PC-3 (cell line): ENCODE measurements around the gene COL16A1. TPM values are rescaled to one million over a fixed set of nuclear protein-coding genes. Genes with fewer than 3 reads are reported as not detected.

Experiments
- ATAC-seq: fragments of 200-7000 bp; cut with Tn5 transposase; 2 replicates; pipeline ENCODE4 v1.9.1; 2020; ENCODE audit warnings: mild to moderate bottlenecking, moderate library complexity
- BruUV-seq: library from RNA; stranded (reverse); fragments of 400-500 nt; replicated peaks from 2 replicates; lab custom pipeline; 2021; lab: Mats Ljungman, UMichigan
- CTCF ChIA-PET: fragments of 300-600 bp; sonication (Branson Sonifier 250); formaldehyde crosslinking; loops from one replicate; lab custom pipeline; 2022; ENCODE audit warnings: antibody characterized with exemption; lab: Charles Lee
- POLR2A ChIA-PET: fragments of 300-600 bp; sonication (Branson Sonifier 250); formaldehyde crosslinking; loops from one replicate; lab custom pipeline; 2022; ENCODE audit warnings: antibody characterized with exemption; ENCODE audit not compliant: unreplicated experiment; lab: Charles Lee
- DNase-seq: peaks from one replicate; pipeline ENCODE4 v3.0.0-alpha.2; 2015
- H2AFZ ChIP-seq: fragments of 300-600 bp; sonication (generic); 2 replicates; pipeline ENCODE4 v1.6.0; 2016; ENCODE audit warnings: antibody characterized with exemption, low read length
- H3F3A ChIP-seq: fragments of 300-600 bp; sonication (generic); one replicate; pipeline ENCODE4 v1.6.0; 2017; ENCODE audit warnings: antibody characterized with exemption, low read length, control low read depth, mild to moderate bottlenecking; ENCODE audit not compliant: unreplicated experiment
- H3K27ac ChIP-seq: fragments of 300-600 bp; sonication (generic); 2 replicates; pipeline ENCODE4 v1.5.1; 2016; ENCODE audit warnings: mild to moderate bottlenecking, low read length
- H3K27me3 ChIP-seq: fragments of 300-600 bp; sonication (generic); 2 replicates; pipeline ENCODE4 v1.6.1; 2016; ENCODE audit warnings: low read length, mixed read lengths
- H3K36me3 ChIP-seq: fragments of 300-600 bp; sonication (generic); 2 replicates; pipeline ENCODE4 v1.6.1; 2016; ENCODE audit warnings: low read depth, mixed run types, low read length, mixed read lengths
- H3K4me1 ChIP-seq: fragments of 300-600 bp; sonication (generic); 2 replicates; pipeline ENCODE4 v1.5.1; 2016; ENCODE audit warnings: low read length; ENCODE audit not compliant: insufficient read depth
- H3K4me2 ChIP-seq: fragments of 300-600 bp; sonication (generic); 2 replicates; pipeline ENCODE4 v1.6.0; 2016; ENCODE audit warnings: low read length
- H3K4me3 ChIP-seq: fragments of 300-600 bp; sonication (generic); 2 replicates; pipeline ENCODE4 v1.5.1; 2016; ENCODE audit warnings: mild to moderate bottlenecking, low read length, mixed read lengths
- H3K79me2 ChIP-seq: fragments of 300-600 bp; sonication (generic); 2 replicates; pipeline ENCODE4 v1.6.1; 2017; ENCODE audit warnings: low read length, mixed read lengths
- H3K9ac ChIP-seq: fragments of 300-600 bp; sonication (generic); 2 replicates; pipeline ENCODE4 v1.6.0; 2016; ENCODE audit warnings: mild to moderate bottlenecking, low read length
- H3K9me2 ChIP-seq: fragments of 300-600 bp; sonication (generic); replicated peaks from 2 replicates; pipeline ENCODE4 v1.6.1; 2016; ENCODE audit warnings: mixed run types, low read length, mixed read lengths
- H3K9me3 ChIP-seq: fragments of 300-600 bp; sonication (generic); 2 replicates; pipeline ENCODE4 v1.6.1; 2016; ENCODE audit warnings: low read length, mixed read lengths
- H4K20me1 ChIP-seq: fragments of 300-600 bp; sonication (generic); 2 replicates; pipeline ENCODE4 v1.6.1; 2016; ENCODE audit warnings: low read length, mixed read lengths
- EZH2 ChIP-seq: fragments of 300-600 bp; sonication (generic); IDR thresholded peaks from one replicate; pipeline ENCODE4 v1.6.1; 2017; ENCODE audit warnings: antibody characterized with exemption, mild to moderate bottlenecking, low read length; ENCODE audit not compliant: unreplicated experiment
- EZH2phosphoT487 ChIP-seq: fragments of 300-600 bp; sonication (generic); IDR thresholded peaks from 2 replicates; pipeline ENCODE4 v1.6.1; 2018; ENCODE audit warnings: mild to moderate bottlenecking, antibody characterized with exemption, low read length, borderline replicate concordance
- intact Hi-C: fragments of 100-400 bp; cut with micrococcal nuclease; formaldehyde crosslinking; loops from 2 replicates; pipeline ENCODE4 v1.9.0; 2023
- total RNA-seq: library from RNA; depleted of rRNA; stranded (reverse); fragments of >200 nt; gene quantifications from 2 replicates; pipeline ENCODE4 v1.2.3, GENCODE V29; 2014
- TF ChIP-seq, protein P1 (sequence below): fragments of 300-600 bp; sonication (generic); conservative IDR thresholded peaks from 2 replicates; pipeline ENCODE4 v1.5.1; 2017; ENCODE audit warnings: antibody characterized with exemption, low read depth, mild to moderate bottlenecking, low read length

The COL16A1 gene
- total RNA-seq, 1 experiment from 2014 or later: 5.0 TPM

GRCh38 chr1:31706384-31707058, 2.7 kb upstream of the COL16A1 start:
- ChIA-PET POLR2A (no interaction called here), CTCF (no interaction called here)
- H3K79me2 ChIP-seq: no peaks in the 10 kb centered on the region
- H3F3A ChIP-seq: no peaks in the 10 kb centered on the region
- no peaks in the 10 kb centered on the region for H3K27me3 ChIP-seq
- no peaks in the 10 kb centered on the region for H3K36me3 ChIP-seq
- H3K9me3 ChIP-seq: no peaks in the 10 kb centered on the region
- BruUV-seq: no TSS peak
- DNase-seq: no peak
- H3K9ac ChIP-seq: no peak overlapping the region
- H2AFZ ChIP-seq: no peak overlapping the region
- no peak overlapping the region for H3K4me3 ChIP-seq
- no peak for ATAC-seq
- no peak overlapping the region for H3K4me2 ChIP-seq
- peaks cover 28% of the 10 kb centered on the region for H3K4me1 ChIP-seq
- H3K9me2 ChIP-seq: no peaks in the 10 kb centered on the region
- H3K27ac ChIP-seq: no peak overlapping the region
- TF ChIP-seq, protein P1, sequence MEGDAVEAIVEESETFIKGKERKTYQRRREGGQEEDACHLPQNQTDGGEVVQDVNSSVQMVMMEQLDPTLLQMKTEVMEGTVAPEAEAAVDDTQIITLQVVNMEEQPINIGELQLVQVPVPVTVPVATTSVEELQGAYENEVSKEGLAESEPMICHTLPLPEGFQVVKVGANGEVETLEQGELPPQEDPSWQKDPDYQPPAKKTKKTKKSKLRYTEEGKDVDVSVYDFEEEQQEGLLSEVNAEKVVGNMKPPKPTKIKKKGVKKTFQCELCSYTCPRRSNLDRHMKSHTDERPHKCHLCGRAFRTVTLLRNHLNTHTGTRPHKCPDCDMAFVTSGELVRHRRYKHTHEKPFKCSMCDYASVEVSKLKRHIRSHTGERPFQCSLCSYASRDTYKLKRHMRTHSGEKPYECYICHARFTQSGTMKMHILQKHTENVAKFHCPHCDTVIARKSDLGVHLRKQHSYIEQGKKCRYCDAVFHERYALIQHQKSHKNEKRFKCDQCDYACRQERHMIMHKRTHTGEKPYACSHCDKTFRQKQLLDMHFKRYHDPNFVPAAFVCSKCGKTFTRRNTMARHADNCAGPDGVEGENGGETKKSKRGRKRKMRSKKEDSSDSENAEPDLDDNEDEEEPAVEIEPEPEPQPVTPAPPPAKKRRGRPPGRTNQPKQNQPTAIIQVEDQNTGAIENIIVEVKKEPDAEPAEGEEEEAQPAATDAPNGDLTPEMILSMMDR: no peak
- no peak for TF ChIP-seq EZH2phosphoT487
- no peak for TF ChIP-seq EZH2
- H4K20me1 ChIP-seq: no peaks in the 10 kb centered on the region
- intact Hi-C loops: no loop called here

DNA sequence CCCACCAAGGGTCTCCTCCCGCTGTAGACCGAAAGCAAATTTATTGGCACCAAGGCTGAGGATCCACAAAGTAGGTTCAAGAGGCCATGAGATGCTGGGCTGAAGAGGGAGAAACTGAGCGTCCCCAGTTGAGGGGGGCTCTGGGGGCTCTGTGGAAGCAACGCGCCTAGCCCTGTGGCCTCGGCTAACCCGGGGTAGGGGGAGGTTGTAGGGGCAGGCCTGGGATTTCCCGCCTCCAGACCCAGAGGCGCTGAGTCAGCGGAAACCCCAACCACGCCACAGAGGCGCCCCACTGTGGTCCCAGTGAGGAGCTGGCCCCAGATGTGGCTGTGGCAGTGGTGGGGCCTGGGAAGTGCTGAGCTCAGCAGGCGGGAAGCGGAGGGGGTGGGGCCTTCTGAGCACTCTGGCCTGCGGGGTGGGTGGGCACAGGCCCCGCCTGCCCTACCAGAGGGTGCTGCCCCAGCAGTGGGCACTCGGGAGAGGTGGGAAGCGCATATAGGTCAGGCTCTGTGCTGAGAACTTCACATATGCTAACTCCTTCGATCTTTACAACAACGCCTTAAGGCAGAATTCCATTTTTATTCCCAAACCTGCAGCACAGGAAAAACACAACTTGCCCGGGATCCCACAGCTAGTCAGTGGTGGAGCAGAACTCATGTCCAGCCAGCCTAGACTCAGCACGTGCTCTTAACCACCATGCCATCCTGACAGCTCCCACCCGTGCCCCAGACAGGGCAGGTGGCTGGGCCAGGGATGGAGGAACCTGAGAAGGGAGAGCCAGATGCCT, 1.5 kb upstream of the COL16A1 start:
- Histone ChIP-seq H3K9me2 (no peaks in the 10 kb centered on the region), H3K79me2 (no peaks in the 10 kb centered on the region), H4K20me1 (no peaks in the 10 kb centered on the region), H3K27ac (no peak overlapping the region), H2AFZ (peak overlapping the region; percentile 37; the same call in 1 of the 2 replicates), H3F3A (peaks cover 3% of the 10 kb centered on the region), H3K27me3 (no peaks in the 10 kb centered on the region), H3K4me2 (peak overlapping the region; percentile 47), H3K4me1 (peaks cover 40% of the 10 kb centered on the region), H3K9me3 (no peaks in the 10 kb centered on the region), H3K4me3 (no peak overlapping the region), H3K9ac (no peak overlapping the region), H3K36me3 (no peaks in the 10 kb centered on the region)
- ChIA-PET POLR2A (no interaction called here), CTCF (interaction anchor here (0.6 to 1.5 kb wide), 5 partner anchors 35 to 84 kb away, joined by 3 to 12 read pairs (median 5); no protein-coding TSS in a partner anchor)
- DNase-seq (peak; percentile 49), ATAC-seq (peak; percentile 10; the same call in 1 of the 2 replicates)
- no TSS peak for BruUV-seq
- intact Hi-C loops: no loop called here
- TF ChIP-seq EZH2phosphoT487 (no peak), EZH2 (no peak)
- TF ChIP-seq, protein P1: peak; percentile 40; the same call in 1 of the 2 replicates
